IPS-20b (cell line): ENCODE results near the gene GANAB.
A peak's percentile ranks its signal among the peaks of the same experiment; 100 is the strongest.
"Not testable (repeated sequence)": the region's sequence is repeated elsewhere in the genome, so short reads cannot be mapped to it uniquely, and the experiment has no call there.

ENCODE experiments used
- H3K27ac ChIP-seq: one replicate; pipeline ENCODE4 v1.5.1; 2013; ENCODE audit warnings: low read length
- H3K27me3 ChIP-seq: 2 replicates; pipeline ENCODE4 v1.6.1; 2013; ENCODE audit warnings: mild to moderate bottlenecking, low read length, inconsistent platforms; ENCODE audit not compliant: insufficient read depth
- H3K36me3 ChIP-seq: 2 replicates; pipeline ENCODE4 v1.6.1; 2013; ENCODE audit warnings: low read depth, mild to moderate bottlenecking, inconsistent platforms, low read length, moderate library complexity; ENCODE audit not compliant: insufficient read depth
- H3K4me1 ChIP-seq: 2 replicates; pipeline ENCODE4 v1.6.1; 2013; ENCODE audit warnings: mild to moderate bottlenecking, control low read depth, inconsistent platforms, low read length, moderate library complexity; ENCODE audit not compliant: insufficient read depth
- H3K4me3 ChIP-seq: 2 replicates; pipeline ENCODE4 v1.5.1; 2013; ENCODE audit warnings: mild to moderate bottlenecking, low read length, inconsistent platforms
- H3K9ac ChIP-seq: 2 replicates; pipeline ENCODE4 v1.6.1; 2013; ENCODE audit warnings: low read depth, mild to moderate bottlenecking, inconsistent platforms, low read length, moderate library complexity
- H3K9me3 ChIP-seq: 2 replicates; pipeline ENCODE4 v1.6.1; 2013; ENCODE audit warnings: mild to moderate bottlenecking, low read depth, low read length, inconsistent platforms; ENCODE audit not compliant: insufficient read depth

Gene GANAB

DNA sequence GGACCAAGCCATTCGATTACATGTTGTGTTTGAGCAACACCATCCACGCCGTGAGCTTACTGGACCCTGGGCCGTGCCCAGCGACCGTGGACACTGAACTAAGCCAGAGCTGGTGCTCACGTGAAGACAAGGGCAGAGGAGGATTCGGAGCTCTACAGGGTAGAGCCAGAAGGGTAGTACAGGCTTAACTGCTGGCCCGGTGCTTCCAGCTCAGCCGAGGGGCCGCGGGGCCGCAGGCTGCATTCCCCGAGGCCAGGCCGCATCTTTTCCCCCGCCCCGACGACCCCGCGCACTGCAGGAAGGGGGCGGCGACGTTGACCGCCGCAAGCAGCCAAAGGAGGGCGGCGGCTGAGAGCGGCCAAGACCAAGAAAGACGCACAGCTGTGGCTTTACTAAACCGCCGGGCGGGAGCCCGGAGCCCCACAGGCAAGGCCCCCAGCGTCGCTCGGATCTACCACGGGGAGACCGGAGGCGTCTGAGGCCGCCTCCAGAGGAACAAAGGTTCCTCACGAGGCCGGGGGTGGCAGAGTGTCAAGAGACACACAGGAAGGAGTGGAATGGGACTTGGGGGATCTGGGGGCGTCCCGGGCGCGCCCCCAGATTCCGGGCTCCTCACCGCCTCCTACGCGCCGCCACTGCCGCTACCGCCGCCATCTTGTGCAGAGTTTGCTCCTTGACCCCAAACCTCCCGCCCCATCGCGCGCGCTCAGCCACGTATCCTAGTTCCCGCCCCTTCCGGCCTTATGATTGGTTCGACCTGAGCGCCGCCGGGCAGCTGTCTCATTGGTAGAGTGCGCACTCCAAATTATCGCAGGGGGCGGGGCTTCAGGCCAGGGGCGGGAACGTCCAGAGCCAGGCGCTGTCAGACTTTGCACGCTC, at the start of gene GANAB:
TSS of gene GANAB (minus strand) at position 668 of the 879 bp plus-strand sequence. CDS start at position 654, 14 bp downstream.
- H3K9ac ChIP-seq: peak within 1 kb of the TSS; percentile 100

DNA sequence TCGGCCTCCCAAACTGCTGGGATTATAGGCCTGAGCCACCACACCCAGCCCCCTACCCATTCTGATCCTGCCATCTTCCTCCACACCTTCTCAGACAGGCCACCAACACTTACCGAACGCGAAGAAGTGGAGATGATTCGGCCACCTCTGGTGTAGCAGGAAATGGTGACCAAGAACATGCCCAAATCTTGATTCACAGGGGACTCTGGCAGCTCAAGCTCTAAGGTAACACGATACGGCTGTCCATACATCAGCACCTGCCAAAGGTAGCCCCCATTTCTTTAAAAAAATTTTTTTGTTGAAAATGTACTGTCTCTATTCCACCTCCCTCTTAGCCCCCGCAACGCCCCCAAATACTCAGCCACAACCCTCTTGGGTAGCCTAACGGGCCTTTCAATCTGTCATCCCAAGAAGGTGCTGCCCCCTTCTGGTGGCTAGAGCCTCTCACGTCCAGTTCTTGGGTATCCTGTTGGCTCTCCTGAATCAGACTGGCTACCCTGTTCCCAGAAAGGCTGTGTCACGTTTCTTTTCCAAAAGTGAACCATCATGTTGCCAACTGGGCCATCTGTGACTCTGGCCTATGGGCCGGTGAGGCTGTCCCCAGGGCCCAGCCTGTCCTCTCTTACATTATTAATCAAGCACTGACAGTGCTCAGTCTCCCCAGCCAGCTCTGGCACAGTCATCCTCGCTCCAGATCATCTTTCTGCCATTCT, 48.2 kb upstream of the GANAB start:
- no peaks in the 10 kb centered on the region for H3K4me1 ChIP-seq
- no peak overlapping the region for H3K4me3 ChIP-seq
- H3K9ac ChIP-seq: no peak overlapping the region
- H3K27ac ChIP-seq: peak overlapping the region; percentile 49
- H3K9me3 ChIP-seq: no peaks in the 10 kb centered on the region
- H3K36me3 ChIP-seq: peaks cover 38% of the 10 kb centered on the region
- H3K27me3 ChIP-seq: no peaks in the 10 kb centered on the region

More for the DNA sequence above, at the start of gene GANAB:
- no peaks in the 10 kb centered on the region for H3K9me3 ChIP-seq
- H3K36me3 ChIP-seq: peaks cover 46% of the 10 kb centered on the region
- H3K27me3 ChIP-seq: no peaks in the 10 kb centered on the region
- peak within 1 kb of the TSS; percentile 100 for H3K4me3 ChIP-seq
- H3K27ac ChIP-seq: peak within 1 kb of the TSS; percentile 72
- no peaks in the 10 kb centered on the region; the same call in 1 of the 2 replicates for H3K4me1 ChIP-seq

- H3K27me3 ChIP-seq, H3K9ac ChIP-seq, H3K27ac ChIP-seq, H3K9me3 ChIP-seq, H3K4me1 ChIP-seq, H3K4me3 ChIP-seq: not testable (repeated sequence)
- peaks cover 38% of the 10 kb centered on the region for H3K36me3 ChIP-seq
These were observed 47.2 kb upstream of the GANAB start for GRCh38 chr11:62693624-62694023.

DNA sequence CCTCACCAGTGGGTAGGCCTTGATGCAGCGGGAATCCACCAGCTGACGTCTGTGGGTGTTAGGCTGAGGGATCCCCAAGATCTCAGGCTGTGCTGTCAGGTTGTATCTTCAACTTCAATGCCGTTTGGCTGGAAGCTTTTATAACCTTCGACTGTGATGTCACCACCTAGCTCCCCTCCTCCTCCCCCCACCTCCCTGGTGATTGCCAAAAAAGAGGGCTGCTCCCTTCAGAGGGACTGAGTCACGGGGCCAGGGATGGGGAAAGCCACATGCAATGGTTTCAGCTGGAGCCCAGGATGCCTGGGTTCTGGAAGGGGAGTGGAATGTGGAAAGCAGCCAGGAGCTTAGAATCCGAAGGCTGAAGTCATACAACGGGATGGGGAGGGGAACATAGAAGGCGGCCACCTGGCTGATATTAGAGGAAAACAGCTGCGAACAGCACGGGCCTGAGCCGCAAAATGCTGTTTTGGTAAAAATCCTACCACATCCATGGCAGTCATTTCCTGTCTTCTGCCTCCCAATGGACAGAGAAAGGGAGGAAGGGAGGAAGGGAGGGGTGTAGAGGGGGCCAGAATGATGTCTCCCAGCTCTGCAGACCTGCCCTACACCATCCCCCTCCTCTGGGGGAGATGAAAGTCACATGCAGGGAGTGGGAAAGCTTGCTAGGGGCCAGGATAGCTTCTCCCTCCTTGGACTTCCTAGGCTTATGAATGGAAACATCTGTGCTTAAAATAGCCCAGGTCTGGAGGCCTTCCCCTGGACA, 43.2 kb upstream of the GANAB start, which contains the start of gene LRRN4CL:
TSS of gene LRRN4CL (minus strand) at position 110 of the 763 bp plus-strand sequence. CDS start 1,022 bp downstream, outside the sequence.
- Histone ChIP-seq H3K4me3 (no peak within 1 kb of the TSS), H3K36me3 (peaks cover 38% of the 10 kb centered on the region)

GRCh38 chr11:62688491-62688890, 42.1 kb upstream of the GANAB start:
- Histone ChIP-seq H3K4me3 (no peak overlapping the region), H3K27ac (no peak overlapping the region), H3K9me3 (no peaks in the 10 kb centered on the region), H3K4me1 (no peaks in the 10 kb centered on the region), H3K27me3 (no peaks in the 10 kb centered on the region), H3K36me3 (peaks cover 36% of the 10 kb centered on the region), H3K9ac (no peak overlapping the region)

More for the DNA sequence above, 43.2 kb upstream of the GANAB start, which contains the start of gene LRRN4CL:
- H3K9ac ChIP-seq: no peak within 1 kb of the TSS
- no peaks in the 10 kb centered on the region for H3K9me3 ChIP-seq
- H3K27me3 ChIP-seq: no peaks in the 10 kb centered on the region
- H3K4me1 ChIP-seq: no peaks in the 10 kb centered on the region
- no peak within 1 kb of the TSS for H3K27ac ChIP-seq

GRCh38 chr11:62687508-62688396, 41.3 kb upstream of the GANAB start:
- H3K27ac ChIP-seq: no peak overlapping the region
- H3K27me3 ChIP-seq: no peaks in the 10 kb centered on the region
- H3K4me1 ChIP-seq: no peaks in the 10 kb centered on the region
- no peaks in the 10 kb centered on the region for H3K9me3 ChIP-seq
- peaks cover 28% of the 10 kb centered on the region for H3K36me3 ChIP-seq
- no peak overlapping the region for H3K9ac ChIP-seq
- no peak overlapping the region for H3K4me3 ChIP-seq

DNA sequence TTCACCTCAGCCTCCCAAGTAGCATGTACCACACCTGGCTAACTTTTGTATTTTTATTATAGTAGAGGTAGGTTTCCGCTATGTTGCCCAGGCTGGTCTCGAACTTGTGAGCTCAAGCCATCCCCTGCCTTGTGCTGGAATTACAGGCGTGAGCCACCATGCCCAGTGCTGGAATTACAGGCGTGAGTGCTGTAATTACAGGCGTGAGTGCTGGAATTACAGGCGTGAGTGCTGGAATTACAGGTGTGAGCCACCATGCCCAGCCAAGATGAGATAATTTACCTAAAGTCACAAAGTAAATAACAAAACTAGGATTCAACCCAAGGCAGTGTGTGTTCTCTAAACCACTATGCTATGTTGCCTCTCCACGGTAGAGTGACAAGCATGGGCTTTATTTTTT, 36.1 kb upstream of the GANAB start:
- Histone ChIP-seq H3K4me3 (no peak overlapping the region), H3K4me1 (peaks cover 7% of the 10 kb centered on the region), H3K27me3 (no peaks in the 10 kb centered on the region), H3K27ac (no peak overlapping the region), H3K9me3 (no peaks in the 10 kb centered on the region), H3K9ac (no peak overlapping the region), H3K36me3 (peaks cover 7% of the 10 kb centered on the region)

GRCh38 chr11:62680825-62681240, 34.4 kb upstream of the GANAB start:
- H3K4me3 ChIP-seq: no peak overlapping the region
- no peaks in the 10 kb centered on the region for H3K9me3 ChIP-seq
- no peaks in the 10 kb centered on the region for H3K27me3 ChIP-seq
- H3K27ac ChIP-seq: no peak overlapping the region
- no peak overlapping the region for H3K9ac ChIP-seq
- H3K36me3 ChIP-seq: peaks cover 22% of the 10 kb centered on the region
- H3K4me1 ChIP-seq: peaks cover 7% of the 10 kb centered on the region

GRCh38 chr11:62678770-62679696, 32.6 kb upstream of the GANAB start, which contains the start of gene UBXN1:
UBXN1 (minus strand) TSS chr11:62679073; CDS start chr11:62678923, 150 bp downstream.
- Histone ChIP-seq H3K27me3 (no peaks in the 10 kb centered on the region), H3K36me3 (peaks cover 28% of the 10 kb centered on the region), H3K9me3 (no peaks in the 10 kb centered on the region), H3K4me1 (peaks cover 7% of the 10 kb centered on the region), H3K4me3 (peak within 1 kb of the TSS; percentile 96), H3K27ac (peak within 1 kb of the TSS; percentile 89), H3K9ac (peak within 1 kb of the TSS; percentile 95)

- Histone ChIP-seq H3K27ac (peak overlapping the region; percentile 89), H3K9me3 (no peaks in the 10 kb centered on the region), H3K27me3 (no peaks in the 10 kb centered on the region), H3K36me3 (peaks cover 34% of the 10 kb centered on the region), H3K4me3 (peak overlapping the region; percentile 96), H3K4me1 (peaks cover 7% of the 10 kb centered on the region), H3K9ac (peak overlapping the region; percentile 95)
These were observed 32.0 kb upstream of the GANAB start for GRCh38 chr11:62678433-62678769.
